ENCODE results near the gene SURF4.

The SURF4 gene

DNA sequence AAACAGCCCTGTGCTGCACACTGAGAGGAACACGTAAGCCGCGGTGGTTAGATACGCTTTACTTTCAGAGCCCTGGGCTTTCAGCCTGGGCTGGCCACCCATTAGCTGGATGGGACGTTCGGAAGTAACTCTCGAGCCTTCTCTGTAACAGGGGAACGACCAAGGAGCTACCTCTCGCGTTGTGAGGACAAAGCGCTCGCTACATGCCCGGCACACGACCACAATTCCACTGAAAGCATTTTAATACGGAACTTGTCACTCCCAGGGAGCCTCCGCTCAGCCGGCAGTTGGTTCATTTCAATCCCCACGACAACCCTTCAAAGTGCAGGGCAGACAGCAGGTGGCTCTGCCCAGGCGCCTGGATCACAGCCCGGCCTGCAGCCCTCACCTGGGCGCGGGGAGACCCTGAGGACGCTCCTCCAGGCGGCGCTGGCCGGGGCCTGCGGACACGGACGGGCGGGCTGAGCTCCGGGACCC is 19.9 kb downstream of the SURF4 start:
- TF ChIP-seq EGR1 (IDR thresholded peaks at IDR 0.05), result no peak
- no peak for TF ChIP-seq NFIC (IDR thresholded peaks at IDR 0.05)

DNA sequence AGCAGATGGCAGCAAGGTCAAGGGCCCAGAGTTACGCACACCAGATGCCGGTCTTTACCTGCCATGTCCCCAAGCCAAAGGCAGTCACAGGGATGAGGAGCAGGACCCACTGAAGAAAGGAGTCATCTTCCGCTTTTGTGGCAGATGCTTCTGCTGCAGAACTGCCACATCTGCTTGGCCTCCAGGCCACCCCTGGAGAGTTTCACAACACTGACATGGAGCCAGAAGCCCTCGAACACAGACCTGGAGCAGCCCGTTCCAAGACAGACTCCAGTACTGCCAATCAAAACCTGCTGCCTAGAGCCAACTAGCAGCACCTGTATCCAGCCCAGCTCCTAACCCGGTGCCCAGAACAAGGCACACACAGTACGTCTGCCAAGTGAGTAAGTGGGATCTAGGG is 21.1 kb downstream of the SURF4 start:
- TF ChIP-seq TCF12 (IDR thresholded peaks at IDR 0.05; ENCODE audit: low read depth) (no peak), TAF1 (IDR thresholded peaks at IDR 0.05; ENCODE audit: low read depth) (no peak), YY1 (IDR thresholded peaks at IDR 0.05; ENCODE audit: low read depth) (no peak), CREB1 (IDR thresholded peaks at IDR 0.05; ENCODE audit: low read depth) (no peak), ZBTB7A (IDR thresholded peaks at IDR 0.05; ENCODE audit: low read depth) (no peak), CEBPB (IDR thresholded peaks at IDR 0.05) (no peak), FOXM1 (IDR thresholded peaks at IDR 0.05; ENCODE audit: borderline replicate concordance, low read depth) (no peak), EGR1 (IDR thresholded peaks at IDR 0.05) (no peak), NFIC (IDR thresholded peaks at IDR 0.05) (no peak), EP300 (IDR thresholded peaks at IDR 0.05; ENCODE audit: borderline replicate concordance) (no peak), TEAD4 (IDR thresholded peaks at IDR 0.05) (no peak)
- TF ChIP-seq, protein P1, sequence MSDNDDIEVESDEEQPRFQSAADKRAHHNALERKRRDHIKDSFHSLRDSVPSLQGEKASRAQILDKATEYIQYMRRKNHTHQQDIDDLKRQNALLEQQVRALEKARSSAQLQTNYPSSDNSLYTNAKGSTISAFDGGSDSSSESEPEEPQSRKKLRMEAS (IDR thresholded peaks at IDR 0.05), result no peak
- TF ChIP-seq, protein P2, sequence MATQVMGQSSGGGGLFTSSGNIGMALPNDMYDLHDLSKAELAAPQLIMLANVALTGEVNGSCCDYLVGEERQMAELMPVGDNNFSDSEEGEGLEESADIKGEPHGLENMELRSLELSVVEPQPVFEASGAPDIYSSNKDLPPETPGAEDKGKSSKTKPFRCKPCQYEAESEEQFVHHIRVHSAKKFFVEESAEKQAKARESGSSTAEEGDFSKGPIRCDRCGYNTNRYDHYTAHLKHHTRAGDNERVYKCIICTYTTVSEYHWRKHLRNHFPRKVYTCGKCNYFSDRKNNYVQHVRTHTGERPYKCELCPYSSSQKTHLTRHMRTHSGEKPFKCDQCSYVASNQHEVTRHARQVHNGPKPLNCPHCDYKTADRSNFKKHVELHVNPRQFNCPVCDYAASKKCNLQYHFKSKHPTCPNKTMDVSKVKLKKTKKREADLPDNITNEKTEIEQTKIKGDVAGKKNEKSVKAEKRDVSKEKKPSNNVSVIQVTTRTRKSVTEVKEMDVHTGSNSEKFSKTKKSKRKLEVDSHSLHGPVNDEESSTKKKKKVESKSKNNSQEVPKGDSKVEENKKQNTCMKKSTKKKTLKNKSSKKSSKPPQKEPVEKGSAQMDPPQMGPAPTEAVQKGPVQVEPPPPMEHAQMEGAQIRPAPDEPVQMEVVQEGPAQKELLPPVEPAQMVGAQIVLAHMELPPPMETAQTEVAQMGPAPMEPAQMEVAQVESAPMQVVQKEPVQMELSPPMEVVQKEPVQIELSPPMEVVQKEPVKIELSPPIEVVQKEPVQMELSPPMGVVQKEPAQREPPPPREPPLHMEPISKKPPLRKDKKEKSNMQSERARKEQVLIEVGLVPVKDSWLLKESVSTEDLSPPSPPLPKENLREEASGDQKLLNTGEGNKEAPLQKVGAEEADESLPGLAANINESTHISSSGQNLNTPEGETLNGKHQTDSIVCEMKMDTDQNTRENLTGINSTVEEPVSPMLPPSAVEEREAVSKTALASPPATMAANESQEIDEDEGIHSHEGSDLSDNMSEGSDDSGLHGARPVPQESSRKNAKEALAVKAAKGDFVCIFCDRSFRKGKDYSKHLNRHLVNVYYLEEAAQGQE (IDR thresholded peaks at IDR 0.05; ENCODE audit: low read depth), result no peak
- TF ChIP-seq, protein P3, sequence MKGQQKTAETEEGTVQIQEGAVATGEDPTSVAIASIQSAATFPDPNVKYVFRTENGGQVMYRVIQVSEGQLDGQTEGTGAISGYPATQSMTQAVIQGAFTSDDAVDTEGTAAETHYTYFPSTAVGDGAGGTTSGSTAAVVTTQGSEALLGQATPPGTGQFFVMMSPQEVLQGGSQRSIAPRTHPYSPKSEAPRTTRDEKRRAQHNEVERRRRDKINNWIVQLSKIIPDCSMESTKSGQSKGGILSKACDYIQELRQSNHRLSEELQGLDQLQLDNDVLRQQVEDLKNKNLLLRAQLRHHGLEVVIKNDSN (IDR thresholded peaks at IDR 0.05), result no peak

DNA sequence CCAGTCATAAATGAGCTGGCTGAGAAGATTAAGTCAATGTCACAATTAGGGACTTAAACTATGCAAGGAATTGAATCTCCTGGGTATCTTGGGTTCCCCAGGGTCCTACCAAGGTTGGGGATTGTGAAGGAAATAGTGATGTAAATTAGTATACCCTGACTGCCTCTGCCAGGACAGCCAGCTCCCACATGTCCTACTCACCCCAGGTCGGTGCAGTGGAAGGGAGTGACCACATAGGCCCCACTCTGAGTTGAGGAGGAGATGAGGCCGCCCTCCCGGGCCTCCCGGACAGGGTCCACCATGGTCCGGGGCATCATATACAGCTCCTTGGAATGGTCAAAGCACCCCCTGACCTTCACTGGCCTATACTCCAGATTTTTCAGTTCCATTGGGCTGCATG is 22.3 kb downstream of the SURF4 start:
- TF ChIP-seq CEBPB (IDR thresholded peaks at IDR 0.05) (no peak), ZBTB7A (IDR thresholded peaks at IDR 0.05; ENCODE audit: low read depth) (no peak), EP300 (IDR thresholded peaks at IDR 0.05; ENCODE audit: borderline replicate concordance) (no peak), CREB1 (IDR thresholded peaks at IDR 0.05; ENCODE audit: low read depth) (no peak), TEAD4 (IDR thresholded peaks at IDR 0.05) (no peak), EGR1 (IDR thresholded peaks at IDR 0.05) (no peak), YY1 (IDR thresholded peaks at IDR 0.05; ENCODE audit: low read depth) (no peak), TAF1 (IDR thresholded peaks at IDR 0.05; ENCODE audit: low read depth) (no peak), RAD21 (IDR thresholded peaks at IDR 0.05; ENCODE audit: low read depth) (no peak)
- TF ChIP-seq, protein P2 (IDR thresholded peaks at IDR 0.05; ENCODE audit: low read depth), result no peak
- TF ChIP-seq, protein P1 (IDR thresholded peaks at IDR 0.05), result no peak
- TF ChIP-seq, protein P3 (IDR thresholded peaks at IDR 0.05), result no peak

DNA sequence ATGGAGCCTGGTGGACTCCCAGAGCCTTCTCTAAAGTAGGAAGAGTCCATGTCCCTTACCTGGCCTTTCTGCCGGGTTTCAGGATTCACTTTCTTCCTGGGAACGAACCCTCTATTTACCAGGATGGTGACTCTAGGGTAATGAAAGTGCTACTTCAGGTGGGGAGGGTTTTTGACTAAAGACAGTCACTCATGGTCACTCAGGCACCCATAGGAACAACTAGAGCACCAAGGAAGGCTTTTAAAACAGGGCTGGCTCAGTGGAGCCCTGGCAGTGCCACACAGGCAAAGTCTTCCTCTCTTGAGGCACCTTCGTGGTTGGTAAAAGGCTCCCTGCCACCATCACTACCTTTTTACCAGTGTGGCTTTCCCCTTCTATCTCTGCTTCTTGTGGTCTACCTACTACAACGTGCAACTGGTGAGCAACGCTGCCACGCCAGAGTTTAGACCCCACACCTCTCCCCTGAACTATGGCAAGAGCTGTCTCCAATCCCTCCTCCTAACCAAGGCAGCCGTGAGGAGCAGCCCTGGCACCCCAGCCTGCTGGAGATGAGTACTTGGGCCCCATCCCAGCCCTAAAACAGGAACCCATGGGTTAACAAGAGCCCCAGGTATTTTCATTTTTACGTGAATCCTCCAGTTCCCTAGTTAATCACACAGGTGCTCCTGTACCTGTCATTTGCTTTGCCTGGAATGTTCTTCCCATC is 23.1 kb downstream of the SURF4 start:
- TF ChIP-seq ZBTB7A (IDR thresholded peaks at IDR 0.05; ENCODE audit: low read depth), result no peak
- TF ChIP-seq, protein P1 (IDR thresholded peaks at IDR 0.05), result no peak
- TF ChIP-seq YY1 (IDR thresholded peaks at IDR 0.05; ENCODE audit: low read depth), result no peak
- no peak for TF ChIP-seq EGR1 (IDR thresholded peaks at IDR 0.05)
- TF ChIP-seq, protein P3 (IDR thresholded peaks at IDR 0.05), result no peak
- no peak for TF ChIP-seq TAF1 (IDR thresholded peaks at IDR 0.05; ENCODE audit: low read depth)
- TF ChIP-seq, protein P2 (IDR thresholded peaks at IDR 0.05; ENCODE audit: low read depth), result no peak
- no peak for TF ChIP-seq TEAD4 (IDR thresholded peaks at IDR 0.05)
- no peak for TF ChIP-seq FOXM1 (IDR thresholded peaks at IDR 0.05; ENCODE audit: borderline replicate concordance, low read depth)
- TF ChIP-seq CEBPB (IDR thresholded peaks at IDR 0.05), result no peak

All from Ishikawa (cell line).